ENCODE results near the gene STK10. TPM values are rescaled to one million over a fixed set of nuclear protein-coding genes. Genes with fewer than 3 reads are reported as not detected.

STK10 gene
- polyA plus RNA-seq, 1 donor (not counting 4 experiments of a cell fraction or from before 2014, with no cell fraction given): 19.8 TPM

GRCh38 chr5:172110260-172110815 lies 77.7 kb downstream of the STK10 start:
- no peak for DNase-seq (ENCODE audit: low read depth, low spot score)
- Histone ChIP-seq H3K4me1 (ENCODE audit: control insufficient read depth, extremely low read depth, insufficient read depth, low read length) (peaks cover 44% of the 10 kb centered on the region), H3K4me3 (ENCODE audit: control insufficient read depth in 2 of 3, extremely low read depth in 1 of 3, insufficient read depth in 2 of 3, low read depth in 1 of 3, low read length in 3 of 3) (peak overlapping the region in 1 of 3 experiments; percentile 18), H3K4me2 (ENCODE audit: control insufficient read depth, extremely low read depth, insufficient read depth, low read depth, low read length) (peak overlapping the region; percentile 79), H3K9me3 (ENCODE audit: control insufficient read depth, low read depth, low read length) (no peaks in the 10 kb centered on the region), H3K36me3 (ENCODE audit: control insufficient read depth in 2 of 2, extremely low read depth in 1 of 2, insufficient read depth in 2 of 2, low read length in 2 of 2) (peaks cover 12 to 14% of the 10 kb centered on the region in 2 experiments), H3K9me1 (ENCODE audit: control insufficient read depth, extremely low read depth, insufficient read depth, low read length) (no peaks in the 10 kb centered on the region), H3K79me2 (ENCODE audit: control insufficient read depth, insufficient read depth, low read length) (peaks cover 4% of the 10 kb centered on the region), H2AFZ (ENCODE audit: control insufficient read depth, low read length) (no peak overlapping the region), H4K20me1 (ENCODE audit: control insufficient read depth, extremely low read depth, insufficient read depth, low read length) (no peaks in the 10 kb centered on the region), H3K27me3 (ENCODE audit: control insufficient read depth, extremely low read depth, insufficient read depth, low read length) (no peaks in the 10 kb centered on the region), H3K27ac (ENCODE audit: control insufficient read depth, insufficient read depth, low read length) (peak overlapping the region; percentile 68), H3K9ac (ENCODE audit: control insufficient read depth, extremely low read depth, insufficient read depth, low read length) (peak overlapping the region; percentile 55)
- dilution Hi-C loops (cut with MboI; ENCODE audit: extremely low pct_ligation_motif_present, low sequenced_read_pairs): no loop called here
- TF ChIP-seq EZH2 (IDR thresholded peaks at IDR 0.05; ENCODE audit: low read length) (no peak), CTCF (optimal IDR thresholded peaks at IDR 0.05 in 1 of 3, IDR thresholded peaks at IDR 0.05 in 1 of 3, conservative IDR thresholded peaks at IDR 0.05 in 1 of 3; ENCODE audit: extremely low read depth in 1 of 3, insufficient read depth in 2 of 3, low read length in 3 of 3) (no peak)
- FAIRE-seq: no peak

- DNase-seq (ENCODE audit: low read depth, low spot score): no peak
- no peak for FAIRE-seq
- dilution Hi-C loops (cut with MboI; ENCODE audit: extremely low pct_ligation_motif_present, low sequenced_read_pairs): no loop called here
Observed at GRCh38 chr5:172109749-172110148, 78.3 kb downstream of the STK10 start.

More at GRCh38 chr5:172109749-172110148, 78.3 kb downstream of the STK10 start:
- Histone ChIP-seq H3K79me2 (ENCODE audit: control insufficient read depth, insufficient read depth, low read length) (peaks cover 3% of the 10 kb centered on the region), H3K36me3 (ENCODE audit: control insufficient read depth in 2 of 2, extremely low read depth in 1 of 2, insufficient read depth in 2 of 2, low read length in 2 of 2) (peaks cover 6 to 8% of the 10 kb centered on the region in 2 experiments), H3K9ac (ENCODE audit: control insufficient read depth, extremely low read depth, insufficient read depth, low read length) (no peak overlapping the region), H3K27me3 (ENCODE audit: control insufficient read depth, extremely low read depth, insufficient read depth, low read length) (no peaks in the 10 kb centered on the region), H3K4me3 (ENCODE audit: control insufficient read depth in 2 of 3, extremely low read depth in 1 of 3, insufficient read depth in 2 of 3, low read depth in 1 of 3, low read length in 3 of 3) (no peak overlapping the region), H4K20me1 (ENCODE audit: control insufficient read depth, extremely low read depth, insufficient read depth, low read length) (no peaks in the 10 kb centered on the region), H3K9me1 (ENCODE audit: control insufficient read depth, extremely low read depth, insufficient read depth, low read length) (no peaks in the 10 kb centered on the region), H3K27ac (ENCODE audit: control insufficient read depth, insufficient read depth, low read length) (no peak overlapping the region), H3K9me3 (ENCODE audit: control insufficient read depth, low read depth, low read length) (no peaks in the 10 kb centered on the region), H3K4me1 (ENCODE audit: control insufficient read depth, extremely low read depth, insufficient read depth, low read length) (peaks cover 44% of the 10 kb centered on the region), H3K4me2 (ENCODE audit: control insufficient read depth, extremely low read depth, insufficient read depth, low read depth, low read length) (no peak overlapping the region), H2AFZ (ENCODE audit: control insufficient read depth, low read length) (no peak overlapping the region)
- TF ChIP-seq CTCF (optimal IDR thresholded peaks at IDR 0.05 in 1 of 3, IDR thresholded peaks at IDR 0.05 in 1 of 3, conservative IDR thresholded peaks at IDR 0.05 in 1 of 3; ENCODE audit: extremely low read depth in 1 of 3, insufficient read depth in 2 of 3, low read length in 3 of 3): no peak
- TF ChIP-seq EZH2 (IDR thresholded peaks at IDR 0.05; ENCODE audit: low read length): no peak
